RWPE1 (cell line): Measurements from ENCODE around the gene LASP1NB.

Experiments
- CTCF ChIA-PET: fragments of 350-600 bp; sonication (Branson Sonifier 250); formaldehyde crosslinking; extraction: SDS; loops from one replicate; lab custom pipeline; 2021; lab: Yijun Ruan, JAX
- POLR2A ChIA-PET: fragments of 400-600 bp; formaldehyde crosslinking; extraction: SDS; loops from one replicate; lab custom pipeline; 2020; ENCODE audit warnings: antibody characterized with exemption; ENCODE audit not compliant: low non-redundant PET; lab: Yijun Ruan, JAX
- DNase-seq: peaks from one replicate; pipeline ENCODE4 v3.0.0; 2012; ENCODE audit warnings: low spot score
- H3K27ac ChIP-seq: fragments of 450-650 bp; 2 replicates; pipeline ENCODE4 v1.5.1; 2017
- TF ChIP-seq, protein P1 (sequence below): fragments of 450-650 bp; conservative IDR thresholded peaks from 2 replicates; pipeline ENCODE4 v1.5.1; 2017; ENCODE audit warnings: low read depth, mild to moderate bottlenecking

Gene LASP1NB

DNA sequence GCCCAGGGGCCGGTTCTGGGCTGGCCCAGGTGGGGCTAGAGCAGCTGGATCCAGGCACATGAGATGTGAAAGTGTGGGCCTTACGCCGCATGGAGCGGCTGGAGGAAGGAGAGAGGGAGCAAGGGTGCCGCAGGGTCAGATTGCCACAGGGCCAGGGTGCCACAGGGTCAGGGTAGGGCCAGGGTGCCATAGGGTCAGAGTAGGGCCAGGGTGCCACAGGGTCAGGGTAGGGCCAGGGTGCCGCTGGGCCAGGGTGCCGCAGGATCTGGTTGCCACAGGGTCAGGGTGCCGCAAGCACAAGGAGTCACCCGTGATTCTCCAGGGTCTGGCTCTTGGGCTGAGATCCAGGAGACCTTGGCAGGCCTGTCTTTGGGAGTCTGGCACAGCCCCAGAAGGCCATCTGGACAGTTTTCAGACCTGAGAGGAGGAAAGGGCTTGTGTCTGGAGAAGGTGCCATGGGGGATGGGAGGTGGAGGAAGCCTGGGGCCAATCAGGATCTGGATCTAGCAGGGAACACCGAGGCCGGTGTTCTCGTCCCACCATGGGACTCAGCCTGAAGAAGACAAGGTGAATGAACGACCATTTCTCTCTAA lies 13.1 kb upstream of the LASP1NB start:
- ChIA-PET CTCF (no interaction called here), POLR2A (no interaction called here)
- DNase-seq = no peak
- TF ChIP-seq, protein P1, sequence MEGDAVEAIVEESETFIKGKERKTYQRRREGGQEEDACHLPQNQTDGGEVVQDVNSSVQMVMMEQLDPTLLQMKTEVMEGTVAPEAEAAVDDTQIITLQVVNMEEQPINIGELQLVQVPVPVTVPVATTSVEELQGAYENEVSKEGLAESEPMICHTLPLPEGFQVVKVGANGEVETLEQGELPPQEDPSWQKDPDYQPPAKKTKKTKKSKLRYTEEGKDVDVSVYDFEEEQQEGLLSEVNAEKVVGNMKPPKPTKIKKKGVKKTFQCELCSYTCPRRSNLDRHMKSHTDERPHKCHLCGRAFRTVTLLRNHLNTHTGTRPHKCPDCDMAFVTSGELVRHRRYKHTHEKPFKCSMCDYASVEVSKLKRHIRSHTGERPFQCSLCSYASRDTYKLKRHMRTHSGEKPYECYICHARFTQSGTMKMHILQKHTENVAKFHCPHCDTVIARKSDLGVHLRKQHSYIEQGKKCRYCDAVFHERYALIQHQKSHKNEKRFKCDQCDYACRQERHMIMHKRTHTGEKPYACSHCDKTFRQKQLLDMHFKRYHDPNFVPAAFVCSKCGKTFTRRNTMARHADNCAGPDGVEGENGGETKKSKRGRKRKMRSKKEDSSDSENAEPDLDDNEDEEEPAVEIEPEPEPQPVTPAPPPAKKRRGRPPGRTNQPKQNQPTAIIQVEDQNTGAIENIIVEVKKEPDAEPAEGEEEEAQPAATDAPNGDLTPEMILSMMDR = no peak
- H3K27ac ChIP-seq = peak overlapping the region; percentile 39

DNA sequence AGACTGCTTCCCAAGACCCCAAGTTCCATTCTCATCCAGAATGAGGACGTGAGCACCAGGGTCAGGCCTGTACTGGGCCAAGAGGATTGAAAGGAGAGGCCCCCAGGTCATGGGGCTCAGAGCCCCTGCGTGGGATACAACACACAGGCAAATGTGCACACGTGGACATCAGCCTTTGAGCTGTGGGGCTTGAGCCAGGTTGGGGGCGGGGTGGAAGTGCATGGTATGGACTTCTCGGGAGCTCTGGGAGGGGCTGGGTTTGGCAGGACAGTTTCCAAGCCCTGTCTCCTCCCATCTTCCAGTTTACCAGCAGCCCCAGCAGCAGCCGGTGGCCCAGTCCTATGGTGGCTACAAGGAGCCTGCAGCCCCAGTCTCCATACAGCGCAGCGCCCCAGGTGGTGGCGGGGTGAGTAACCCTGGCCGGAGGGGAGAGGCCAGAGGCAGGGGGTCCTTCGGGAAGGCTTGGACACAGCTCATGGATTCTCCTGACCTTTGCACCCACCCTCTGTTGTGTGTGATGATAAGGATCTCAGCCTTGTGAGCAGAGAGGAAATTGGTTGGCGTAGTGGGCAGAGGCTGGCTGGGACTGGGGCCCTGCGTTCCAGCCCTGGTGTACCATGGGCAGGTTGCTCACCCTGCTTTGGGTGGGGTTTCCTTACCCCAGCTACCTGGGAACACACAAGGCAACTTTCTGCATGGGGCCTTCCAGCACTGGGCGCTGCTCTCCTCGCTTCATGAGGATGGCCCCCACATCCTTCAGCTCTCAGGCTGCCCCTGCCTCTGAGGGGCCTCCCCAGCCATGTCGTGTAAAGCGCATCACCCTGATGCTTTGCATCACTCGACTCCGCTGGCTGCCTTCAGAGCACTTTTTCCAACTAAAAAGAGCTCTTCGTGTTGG lies 10.4 kb upstream of the LASP1NB start:
- H3K27ac ChIP-seq = peak overlapping the region; percentile 29
- ChIA-PET CTCF (interaction anchor here (0.6 to 0.8 kb wide), 2 partner anchors 24 to 238 kb away, joined by 3 read pairs; no protein-coding TSS in a partner anchor), POLR2A (no interaction called here)
- TF ChIP-seq, protein P1 = no peak
- DNase-seq = no peak

DNA sequence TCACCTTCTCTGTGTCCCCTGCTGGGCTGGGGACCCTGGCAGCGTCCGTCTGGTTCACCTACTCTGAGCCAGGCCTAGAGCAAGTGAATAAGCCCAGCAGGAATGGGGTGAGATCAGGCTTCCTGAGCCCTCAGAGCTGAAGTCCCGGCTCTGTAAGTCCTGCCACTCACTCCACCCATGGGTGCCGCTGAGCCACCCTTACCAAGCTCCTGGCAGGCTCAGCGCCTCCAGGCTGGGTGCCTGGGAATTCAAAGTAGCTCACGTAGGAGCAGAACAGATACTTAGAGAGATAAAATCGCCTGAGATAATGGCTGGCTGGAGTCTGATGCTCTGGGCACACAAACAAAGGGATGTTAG lies 9.8 kb upstream of the LASP1NB start:
- ChIA-PET POLR2A (no interaction called here), CTCF (interaction anchor here (0.8 kb wide), 1 partner anchor 237 kb away, joined by 3 read pairs; no protein-coding TSS in a partner anchor)
- peak overlapping the region; percentile 29 for H3K27ac ChIP-seq
- TF ChIP-seq, protein P1 = no peak
- no peak for DNase-seq

DNA sequence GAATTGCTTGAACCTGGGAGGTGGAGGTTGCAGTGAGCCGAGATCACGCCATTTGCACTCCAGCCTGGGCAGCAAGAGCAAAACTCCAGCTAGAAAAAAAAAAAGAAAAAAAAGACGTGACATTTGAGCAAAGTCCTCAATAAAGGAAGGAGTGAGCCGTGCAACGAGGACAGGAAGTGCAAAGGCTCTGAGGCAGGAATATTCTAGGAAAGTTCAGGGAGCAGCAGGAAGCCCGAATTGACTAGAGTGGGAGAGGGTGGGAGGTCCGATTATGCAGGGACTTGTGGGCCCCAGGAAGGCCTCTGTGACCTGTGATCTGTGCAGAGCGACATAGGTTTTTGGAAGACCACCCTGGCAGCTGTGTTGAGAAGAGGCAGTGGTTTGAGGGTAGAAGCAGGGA lies 8.6 kb upstream of the LASP1NB start:
- no peak overlapping the region for H3K27ac ChIP-seq
- no peak for DNase-seq
- TF ChIP-seq, protein P1 = no peak
- CTCF ChIA-PET = no interaction called here
- POLR2A ChIA-PET = interaction anchor here (0.6 kb wide), 1 partner anchor 68 kb away, joined by 4 read pairs; no protein-coding TSS in a partner anchor

DNA sequence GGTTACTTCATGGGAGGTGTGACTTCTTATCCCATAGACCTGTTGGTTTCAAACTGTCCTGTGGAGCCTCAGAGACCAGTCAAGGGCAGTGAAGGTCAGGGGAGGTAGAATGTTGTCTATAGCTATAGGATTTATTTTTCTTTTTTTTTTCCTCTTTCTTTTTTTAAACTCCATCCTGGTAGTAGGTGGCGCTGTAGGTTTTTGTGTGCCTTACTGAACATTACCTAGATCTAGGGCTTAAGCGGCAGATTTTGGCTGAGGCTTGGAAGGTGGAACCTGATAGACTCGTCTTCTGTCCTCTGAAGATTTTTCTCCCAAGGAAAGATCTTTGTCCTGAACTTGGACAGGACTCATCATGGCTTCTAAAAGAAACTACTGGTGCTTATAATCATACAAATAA lies 8.2 kb upstream of the LASP1NB start:
- CTCF ChIA-PET = interaction anchor here (0.7 kb wide), 1 partner anchor 192 kb away, joined by 3 read pairs; no protein-coding TSS in a partner anchor
- POLR2A ChIA-PET = interaction anchor here (0.6 kb wide), 1 partner anchor 68 kb away, joined by 4 read pairs; no protein-coding TSS in a partner anchor
- TF ChIP-seq, protein P1 = no peak
- no peak for DNase-seq
- no peak overlapping the region for H3K27ac ChIP-seq
